NCI-H345 treated with DMSO at 0.1 percent for 48 hours (cell line): ENCODE results near the gene LILRB1.
"Not testable (repeated sequence)": the region's sequence is repeated elsewhere in the genome, so short reads cannot be mapped to it uniquely, and the experiment has no call there.

ENCODE experiments used
- DNase-seq: peaks from one replicate; lab custom pipeline; 2025; ENCODE audit not compliant: unreplicated experiment; lab: John Stamatoyannopoulos, UW

LILRB1 gene

GRCh38 chr19:54661846-54662481 lies 31.7 kb downstream of the LILRB1 start:
- no peak for DNase-seq

GRCh38 chr19:54662730-54663129 lies 32.4 kb downstream of the LILRB1 start, which contains the start of gene LILRB4:
Gene LILRB4, plus strand, starts transcription at chr19:54662985. Its CDS starts 49 bp downstream, at chr19:54663034.
- DNase-seq = no peak

- no peak for DNase-seq
Measured at GRCh38 chr19:54665530-54665929, 35.2 kb downstream of the LILRB1 start.

- DNase-seq = no peak
Measured at GRCh38 chr19:54667217-54667616, 36.9 kb downstream of the LILRB1 start.

- no peak for DNase-seq
Measured at GRCh38 chr19:54668353-54668752, 38.1 kb downstream of the LILRB1 start.

GRCh38 chr19:54670576-54671357 lies 40.5 kb downstream of the LILRB1 start:
- DNase-seq = no peak

- no peak for DNase-seq
Measured at GRCh38 chr19:54673222-54673621, 42.9 kb downstream of the LILRB1 start.

- DNase-seq = peak; percentile 0
Measured at GRCh38 chr19:54674021-54674617, 43.8 kb downstream of the LILRB1 start.

GRCh38 chr19:54676210-54676834 lies 46.0 kb downstream of the LILRB1 start:
- DNase-seq = peak; percentile 1

- no peak for DNase-seq
Measured at GRCh38 chr19:54677217-54677616, 46.9 kb downstream of the LILRB1 start.

GRCh38 chr19:54681596-54681995 lies 51.3 kb downstream of the LILRB1 start:
- not testable (repeated sequence) for DNase-seq

GRCh38 chr19:54682306-54682856 lies 52.1 kb downstream of the LILRB1 start:
- DNase-seq = no peak

GRCh38 chr19:54684527-54684926 lies 54.2 kb downstream of the LILRB1 start:
- DNase-seq = no peak
